Measurements from ENCODE around the gene MYO15B. TPM values are rescaled to one million over a fixed set of nuclear protein-coding genes. Genes with fewer than 3 reads are reported as not detected.

The MYO15B gene
- polyA plus RNA-seq, 1 experiment = 0.52 TPM

- no peak for TF ChIP-seq CTCF (IDR thresholded peaks at IDR 0.05; ENCODE audit: low read depth, low read length)
These were observed 1.0 kb downstream of the MYO15B start for GRCh38 chr17:75588596-75589011.

GRCh38 chr17:75589012-75589918, 1.7 kb downstream of the MYO15B start:
- peak overlapping the region; percentile 66 for H3K4me3 ChIP-seq (ENCODE audit: low read depth, low read length)
- peaks cover 31% of the 10 kb centered on the region for H3K27me3 ChIP-seq (ENCODE audit: control insufficient read depth, insufficient read depth, low read length)
- no peak overlapping the region for H3K27ac ChIP-seq (ENCODE audit: low read depth, low read length)
- peak; percentile 48 for DNase-seq (ENCODE audit: low read depth, low spot score)
- TF ChIP-seq CTCF (IDR thresholded peaks at IDR 0.05; ENCODE audit: low read depth, low read length) = peak; percentile 21; the same call in 1 of the 2 replicates
- ChIA-PET POLR2A (no interaction called here), CTCF (interaction anchor here (1.1 to 1.3 kb wide), 2 partner anchors 44 to 73 kb away, joined by 3 to 5 read pairs; partner anchors contain the start of genes SMIM5 and TSEN54)
- peaks cover 4% of the 10 kb centered on the region for H3K9me3 ChIP-seq (ENCODE audit: control insufficient read depth, insufficient read depth, low read length)

More at GRCh38 chr17:75588596-75589011, 1.0 kb downstream of the MYO15B start:
- ChIA-PET POLR2A (no interaction called here), CTCF (interaction anchor here (0.9 to 1.3 kb wide), 4 partner anchors 8 to 72 kb away, joined by 3 to 5 read pairs (median 3); partner anchors contain the start of genes SMIM5 and TSEN54)
- DNase-seq (ENCODE audit: low read depth, low spot score) = no peak
- H3K9me3 ChIP-seq (ENCODE audit: control insufficient read depth, insufficient read depth, low read length) = peaks cover 4% of the 10 kb centered on the region
- peaks cover 32% of the 10 kb centered on the region for H3K27me3 ChIP-seq (ENCODE audit: control insufficient read depth, insufficient read depth, low read length)
- H3K4me3 ChIP-seq (ENCODE audit: low read depth, low read length) = peak overlapping the region; percentile 13; the same call in 1 of the 2 replicates
- no peak overlapping the region for H3K27ac ChIP-seq (ENCODE audit: low read depth, low read length)

GRCh38 chr17:75589919-75590303, 2.3 kb downstream of the MYO15B start:
- no peak overlapping the region for H3K27ac ChIP-seq (ENCODE audit: low read depth, low read length)
- POLR2A ChIA-PET = interaction anchor here (0.5 kb wide), 1 partner anchor 57 kb away, joined by 4 read pairs; no protein-coding TSS in a partner anchor
- H3K4me3 ChIP-seq (ENCODE audit: low read depth, low read length) = peak overlapping the region; percentile 66; the same call in 1 of the 2 replicates
- peaks cover 29% of the 10 kb centered on the region for H3K27me3 ChIP-seq (ENCODE audit: control insufficient read depth, insufficient read depth, low read length)
- CTCF ChIA-PET = interaction anchor here (0.7 to 1.1 kb wide), 3 partner anchors 11 to 160 kb away, joined by 3 to 5 read pairs (median 4); no protein-coding TSS in a partner anchor
- peaks cover 4% of the 10 kb centered on the region for H3K9me3 ChIP-seq (ENCODE audit: control insufficient read depth, insufficient read depth, low read length)
- DNase-seq (ENCODE audit: low read depth, low spot score) = no peak
- TF ChIP-seq CTCF (IDR thresholded peaks at IDR 0.05; ENCODE audit: low read depth, low read length) = no peak

GRCh38 chr17:75590314-75590761, 2.7 kb downstream of the MYO15B start:
- ChIA-PET POLR2A (interaction anchor here (0.5 kb wide), 1 partner anchor 57 kb away, joined by 4 read pairs; no protein-coding TSS in a partner anchor), CTCF (interaction anchor here (0.7 to 1.1 kb wide), 3 partner anchors 11 to 160 kb away, joined by 3 to 5 read pairs (median 4); no protein-coding TSS in a partner anchor)
- DNase-seq (ENCODE audit: low read depth, low spot score) = no peak
- peaks cover 4% of the 10 kb centered on the region for H3K9me3 ChIP-seq (ENCODE audit: control insufficient read depth, insufficient read depth, low read length)
- peaks cover 33% of the 10 kb centered on the region for H3K27me3 ChIP-seq (ENCODE audit: control insufficient read depth, insufficient read depth, low read length)
- TF ChIP-seq CTCF (IDR thresholded peaks at IDR 0.05; ENCODE audit: low read depth, low read length) = no peak
- H3K27ac ChIP-seq (ENCODE audit: low read depth, low read length) = no peak overlapping the region
- H3K4me3 ChIP-seq (ENCODE audit: low read depth, low read length) = no peak overlapping the region
